ENCODE results near the gene ARHGAP26.

Gene ARHGAP26

DNA sequence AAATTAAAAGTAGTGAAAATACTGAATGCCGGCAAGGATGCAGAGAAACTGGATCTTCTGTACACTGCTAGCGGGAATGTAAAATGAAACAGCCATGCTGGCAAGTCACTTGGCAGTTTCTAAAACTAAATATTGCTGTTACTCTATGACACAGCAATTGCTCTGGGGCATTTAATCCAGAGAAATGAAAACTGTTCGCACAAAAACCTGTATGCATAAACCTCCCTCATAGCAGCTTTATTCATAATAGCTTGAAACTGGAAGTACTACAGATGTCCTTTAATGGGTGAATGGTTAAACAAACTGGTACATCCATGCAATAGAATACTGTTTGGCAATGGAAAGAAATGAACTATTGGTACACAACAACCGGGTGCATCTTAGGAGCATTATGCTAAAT, 167.2 kb downstream of the ARHGAP26 start:
- H3K4me3 ChIP-seq (ENCODE audit: low read length): no peak overlapping the region
- H3K4me1 ChIP-seq (ENCODE audit: control insufficient read depth, insufficient read depth, low read length): no peaks in the 10 kb centered on the region
- H3K9me3 ChIP-seq (replicated peaks; ENCODE audit: low read length): no peaks in the 10 kb centered on the region
- no peak overlapping the region for H3K9ac ChIP-seq (ENCODE audit: low read depth, low read length)
- no peaks in the 10 kb centered on the region for H3K27me3 ChIP-seq (ENCODE audit: control insufficient read depth, insufficient read depth, low read length)
- no peaks in the 10 kb centered on the region for H3K36me3 ChIP-seq (ENCODE audit: insufficient read depth, low read length)
- H3K4me2 ChIP-seq (ENCODE audit: low read length): no peak overlapping the region

GRCh38 chr5:142938266-142938880, 168.2 kb downstream of the ARHGAP26 start:
- H3K9me3 ChIP-seq (replicated peaks; ENCODE audit: low read length): no peaks in the 10 kb centered on the region
- H3K36me3 ChIP-seq (ENCODE audit: insufficient read depth, low read length): no peaks in the 10 kb centered on the region

GRCh38 chr5:142939006-142939405, 168.8 kb downstream of the ARHGAP26 start:
- H3K27me3 ChIP-seq (ENCODE audit: control insufficient read depth, insufficient read depth, low read length): no peaks in the 10 kb centered on the region
- H3K36me3 ChIP-seq (ENCODE audit: insufficient read depth, low read length): no peaks in the 10 kb centered on the region
- no peaks in the 10 kb centered on the region for H3K9me3 ChIP-seq (replicated peaks; ENCODE audit: low read length)
- no peak overlapping the region for H3K4me3 ChIP-seq (ENCODE audit: low read length)
- H3K9ac ChIP-seq (ENCODE audit: low read depth, low read length): no peak overlapping the region
- H3K4me1 ChIP-seq (ENCODE audit: control insufficient read depth, insufficient read depth, low read length): peaks cover 3% of the 10 kb centered on the region
- no peak overlapping the region for H3K4me2 ChIP-seq (ENCODE audit: low read length)

More at GRCh38 chr5:142938266-142938880, 168.2 kb downstream of the ARHGAP26 start:
- Histone ChIP-seq H3K9ac (ENCODE audit: low read depth, low read length) (no peak overlapping the region), H3K4me3 (ENCODE audit: low read length) (no peak overlapping the region), H3K27me3 (ENCODE audit: control insufficient read depth, insufficient read depth, low read length) (no peaks in the 10 kb centered on the region), H3K4me2 (ENCODE audit: low read length) (no peak overlapping the region), H3K4me1 (ENCODE audit: control insufficient read depth, insufficient read depth, low read length) (no peaks in the 10 kb centered on the region)

DNA sequence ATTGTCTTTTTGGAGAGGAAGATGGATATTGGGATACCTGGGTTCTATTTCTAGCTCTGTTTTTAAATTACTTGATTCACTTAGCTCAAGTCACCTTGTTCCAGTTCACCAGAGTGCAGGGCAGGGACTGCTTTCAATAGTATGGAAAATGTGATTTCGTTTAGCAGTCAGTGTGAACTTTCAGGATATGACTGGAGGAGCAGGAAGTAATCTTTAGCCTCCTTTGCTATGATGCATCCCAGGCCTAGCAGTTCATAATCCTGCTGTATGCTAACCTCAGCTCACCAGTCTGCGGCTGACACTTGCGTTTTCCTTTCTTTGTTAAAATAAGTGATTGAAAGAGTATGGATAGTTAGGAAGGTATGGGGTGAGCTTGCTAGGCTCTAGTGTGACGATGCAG, 169.7 kb downstream of the ARHGAP26 start:
- Histone ChIP-seq H3K4me2 (ENCODE audit: low read length) (no peak overlapping the region), H3K27me3 (ENCODE audit: control insufficient read depth, insufficient read depth, low read length) (no peaks in the 10 kb centered on the region), H3K4me3 (ENCODE audit: low read length) (no peak overlapping the region), H3K4me1 (ENCODE audit: control insufficient read depth, insufficient read depth, low read length) (peaks cover 9% of the 10 kb centered on the region), H3K9me3 (replicated peaks; ENCODE audit: low read length) (no peaks in the 10 kb centered on the region), H3K9ac (ENCODE audit: low read depth, low read length) (no peak overlapping the region), H3K36me3 (ENCODE audit: insufficient read depth, low read length) (no peaks in the 10 kb centered on the region)

DNA sequence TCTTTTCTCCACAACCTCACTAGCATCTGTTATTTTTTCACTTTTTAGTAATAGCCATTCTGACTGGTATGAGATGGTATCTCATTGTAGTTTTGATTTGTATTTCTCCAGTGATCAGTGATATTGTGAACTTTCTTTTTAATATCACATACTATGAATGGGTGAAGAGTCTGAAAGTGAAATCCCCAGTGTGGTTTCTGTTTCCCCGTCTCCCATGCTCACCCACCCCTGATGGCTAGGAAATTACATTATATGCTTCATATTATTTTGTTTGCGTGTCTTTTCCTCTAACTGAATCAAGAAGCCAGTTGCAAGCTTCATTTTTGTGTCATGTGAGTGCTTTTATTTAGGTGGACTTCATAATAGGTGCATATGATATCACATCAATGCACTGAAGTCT, 171.1 kb downstream of the ARHGAP26 start:
- Histone ChIP-seq H3K27me3 (ENCODE audit: control insufficient read depth, insufficient read depth, low read length) (no peaks in the 10 kb centered on the region), H3K4me1 (ENCODE audit: control insufficient read depth, insufficient read depth, low read length) (peaks cover 9% of the 10 kb centered on the region), H3K9me3 (replicated peaks; ENCODE audit: low read length) (no peaks in the 10 kb centered on the region), H3K4me3 (ENCODE audit: low read length) (no peak overlapping the region), H3K9ac (ENCODE audit: low read depth, low read length) (no peak overlapping the region), H3K4me2 (ENCODE audit: low read length) (no peak overlapping the region), H3K36me3 (ENCODE audit: insufficient read depth, low read length) (no peaks in the 10 kb centered on the region)

DNA sequence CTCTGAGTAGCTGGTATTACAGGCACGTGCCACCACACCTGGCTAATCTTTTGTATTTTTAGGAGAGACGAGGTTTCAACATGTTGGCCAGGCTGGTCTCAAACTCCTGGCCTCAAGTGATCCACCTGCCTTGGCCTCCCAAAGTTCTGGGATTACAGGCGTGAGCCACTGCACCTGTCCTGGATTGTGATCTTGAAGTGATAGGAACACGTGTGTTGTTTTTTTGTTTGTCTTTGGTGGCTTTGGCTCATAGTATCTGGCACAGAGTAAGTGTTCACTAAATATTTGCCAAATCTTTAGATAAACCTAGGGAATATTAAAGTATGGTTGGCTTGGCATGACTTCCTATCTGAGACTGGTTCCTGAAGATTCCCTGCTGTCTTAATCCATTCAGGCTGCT, 172.7 kb downstream of the ARHGAP26 start:
- Histone ChIP-seq H3K9ac (ENCODE audit: low read depth, low read length) (no peak overlapping the region), H3K4me1 (ENCODE audit: control insufficient read depth, insufficient read depth, low read length) (peaks cover 9% of the 10 kb centered on the region), H3K4me2 (ENCODE audit: low read length) (no peak overlapping the region), H3K27me3 (ENCODE audit: control insufficient read depth, insufficient read depth, low read length) (no peaks in the 10 kb centered on the region), H3K36me3 (ENCODE audit: insufficient read depth, low read length) (no peaks in the 10 kb centered on the region), H3K9me3 (replicated peaks; ENCODE audit: low read length) (no peaks in the 10 kb centered on the region), H3K4me3 (ENCODE audit: low read length) (no peak overlapping the region)

- H3K9me3 ChIP-seq (replicated peaks; ENCODE audit: low read length): no peaks in the 10 kb centered on the region
- H3K4me1 ChIP-seq (ENCODE audit: control insufficient read depth, insufficient read depth, low read length): peaks cover 9% of the 10 kb centered on the region
- H3K27me3 ChIP-seq (ENCODE audit: control insufficient read depth, insufficient read depth, low read length): no peaks in the 10 kb centered on the region
- H3K4me2 ChIP-seq (ENCODE audit: low read length): no peak overlapping the region
- H3K9ac ChIP-seq (ENCODE audit: low read depth, low read length): no peak overlapping the region
- no peaks in the 10 kb centered on the region for H3K36me3 ChIP-seq (ENCODE audit: insufficient read depth, low read length)
- H3K4me3 ChIP-seq (ENCODE audit: low read length): no peak overlapping the region
Measured at GRCh38 chr5:142944140-142944539, 174.0 kb downstream of the ARHGAP26 start.

DNA sequence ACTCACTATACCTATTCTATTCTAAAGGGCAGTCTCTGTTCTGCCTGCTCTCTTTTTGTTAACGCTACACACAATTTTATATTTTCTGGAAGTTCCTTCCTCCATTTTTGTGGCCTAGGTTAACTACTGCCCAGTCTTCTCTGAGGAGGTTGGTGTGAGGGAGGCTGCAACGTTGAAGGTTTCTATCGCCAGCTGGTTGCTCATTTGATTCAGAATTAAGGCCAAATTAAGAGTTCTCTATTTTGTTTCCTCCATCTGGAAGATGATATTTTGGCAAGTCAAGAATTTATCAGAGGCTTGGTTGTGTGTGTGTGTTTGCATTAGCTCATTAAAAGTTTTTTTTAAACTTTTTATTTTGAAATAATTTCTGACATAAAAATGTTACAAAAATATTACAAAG, 175.1 kb downstream of the ARHGAP26 start:
- no peak overlapping the region for H3K4me2 ChIP-seq (ENCODE audit: low read length)
- H3K4me1 ChIP-seq (ENCODE audit: control insufficient read depth, insufficient read depth, low read length): peaks cover 9% of the 10 kb centered on the region
- no peaks in the 10 kb centered on the region for H3K27me3 ChIP-seq (ENCODE audit: control insufficient read depth, insufficient read depth, low read length)
- no peaks in the 10 kb centered on the region for H3K9me3 ChIP-seq (replicated peaks; ENCODE audit: low read length)
- no peaks in the 10 kb centered on the region for H3K36me3 ChIP-seq (ENCODE audit: insufficient read depth, low read length)
- no peak overlapping the region for H3K9ac ChIP-seq (ENCODE audit: low read depth, low read length)
- no peak overlapping the region for H3K4me3 ChIP-seq (ENCODE audit: low read length)

DNA sequence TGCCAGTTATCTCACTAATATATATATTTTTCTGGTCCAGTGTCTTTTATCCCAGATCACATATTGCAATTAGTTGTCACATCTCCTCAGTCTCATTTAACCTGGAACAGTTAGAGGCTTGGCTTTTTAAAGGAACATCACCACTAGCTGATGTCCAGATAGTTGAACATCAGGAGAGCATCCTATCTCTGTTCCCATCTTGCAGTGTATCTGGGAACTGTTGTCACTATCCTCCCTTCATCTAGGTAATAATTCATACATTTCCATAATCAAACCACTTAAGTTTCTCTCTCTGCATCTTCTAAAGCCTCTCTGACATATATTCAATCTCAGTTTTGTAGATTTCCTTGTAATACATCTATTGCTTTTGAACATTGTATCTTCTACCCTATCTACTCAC, 175.7 kb downstream of the ARHGAP26 start:
- Histone ChIP-seq H3K9me3 (replicated peaks; ENCODE audit: low read length) (no peaks in the 10 kb centered on the region), H3K27me3 (ENCODE audit: control insufficient read depth, insufficient read depth, low read length) (no peaks in the 10 kb centered on the region), H3K4me1 (ENCODE audit: control insufficient read depth, insufficient read depth, low read length) (peaks cover 9% of the 10 kb centered on the region), H3K36me3 (ENCODE audit: insufficient read depth, low read length) (no peaks in the 10 kb centered on the region), H3K9ac (ENCODE audit: low read depth, low read length) (no peak overlapping the region), H3K4me2 (ENCODE audit: low read length) (no peak overlapping the region), H3K4me3 (ENCODE audit: low read length) (no peak overlapping the region)

DNA sequence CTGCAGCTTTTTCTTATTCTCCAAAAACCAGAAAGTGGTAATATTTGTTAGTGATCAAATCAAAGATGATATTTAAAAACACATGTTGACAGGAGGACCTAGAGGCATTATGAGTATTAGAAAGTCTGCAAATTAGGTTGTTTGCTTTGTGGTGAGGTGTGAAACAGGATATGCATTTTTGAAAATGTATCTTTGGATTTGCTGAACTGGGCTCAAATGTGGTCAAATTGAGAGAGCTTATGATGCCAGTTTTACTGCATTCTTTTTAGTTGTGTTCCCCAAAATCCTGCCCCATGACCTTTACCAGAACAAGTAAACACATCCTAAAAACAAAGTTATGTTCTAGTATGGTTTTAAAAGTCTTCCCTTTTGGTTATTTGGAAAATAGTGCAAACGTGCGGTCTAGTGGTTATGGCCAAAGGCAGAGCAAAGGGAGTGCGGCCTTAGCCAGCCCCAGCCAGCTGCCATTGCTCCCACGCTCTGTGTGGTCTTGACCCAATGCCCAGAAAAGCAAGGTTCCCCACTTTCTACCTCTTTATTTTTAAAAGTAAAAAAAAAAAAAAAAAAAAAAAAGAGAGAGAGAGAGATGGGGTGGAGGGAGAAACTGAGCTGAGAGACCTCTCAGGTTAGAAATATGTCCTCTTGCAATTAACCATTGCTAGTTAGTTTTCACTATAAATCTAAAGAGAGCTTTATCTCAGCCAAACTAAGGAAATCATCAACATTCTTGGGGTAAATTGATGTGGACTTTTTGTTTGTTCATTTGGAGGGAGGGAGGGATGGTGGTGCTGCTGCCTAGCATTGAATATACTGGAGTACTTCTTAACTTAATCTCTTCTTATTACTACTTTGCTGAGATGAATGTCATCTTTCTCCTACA, 176.6 kb downstream of the ARHGAP26 start:
- Histone ChIP-seq H3K4me1 (ENCODE audit: control insufficient read depth, insufficient read depth, low read length) (peaks cover 9% of the 10 kb centered on the region), H3K27me3 (ENCODE audit: control insufficient read depth, insufficient read depth, low read length) (no peaks in the 10 kb centered on the region), H3K36me3 (ENCODE audit: insufficient read depth, low read length) (no peaks in the 10 kb centered on the region), H3K9me3 (replicated peaks; ENCODE audit: low read length) (no peaks in the 10 kb centered on the region), H3K9ac (ENCODE audit: low read depth, low read length) (no peak overlapping the region), H3K4me3 (ENCODE audit: low read length) (no peak overlapping the region), H3K4me2 (ENCODE audit: low read length) (no peak overlapping the region)

DNA sequence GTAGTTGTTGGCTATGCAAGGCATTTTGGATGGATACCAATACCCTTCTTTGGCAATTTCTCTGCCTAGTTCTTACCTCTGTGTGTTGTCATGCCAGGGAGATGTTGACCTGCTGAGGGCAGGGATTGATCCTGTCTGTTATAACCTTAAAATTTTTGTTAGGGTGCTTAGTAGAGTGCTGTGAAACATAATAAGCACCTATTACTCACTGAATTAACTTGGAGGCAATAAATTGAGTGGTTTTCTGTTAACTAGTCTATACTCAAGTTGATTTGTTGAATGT, 177.2 kb downstream of the ARHGAP26 start:
- Histone ChIP-seq H3K36me3 (ENCODE audit: insufficient read depth, low read length) (no peaks in the 10 kb centered on the region), H3K4me2 (ENCODE audit: low read length) (no peak overlapping the region), H3K9me3 (replicated peaks; ENCODE audit: low read length) (no peaks in the 10 kb centered on the region), H3K27me3 (ENCODE audit: control insufficient read depth, insufficient read depth, low read length) (no peaks in the 10 kb centered on the region), H3K9ac (ENCODE audit: low read depth, low read length) (no peak overlapping the region), H3K4me1 (ENCODE audit: control insufficient read depth, insufficient read depth, low read length) (peaks cover 9% of the 10 kb centered on the region), H3K4me3 (ENCODE audit: low read length) (no peak overlapping the region)

DNA sequence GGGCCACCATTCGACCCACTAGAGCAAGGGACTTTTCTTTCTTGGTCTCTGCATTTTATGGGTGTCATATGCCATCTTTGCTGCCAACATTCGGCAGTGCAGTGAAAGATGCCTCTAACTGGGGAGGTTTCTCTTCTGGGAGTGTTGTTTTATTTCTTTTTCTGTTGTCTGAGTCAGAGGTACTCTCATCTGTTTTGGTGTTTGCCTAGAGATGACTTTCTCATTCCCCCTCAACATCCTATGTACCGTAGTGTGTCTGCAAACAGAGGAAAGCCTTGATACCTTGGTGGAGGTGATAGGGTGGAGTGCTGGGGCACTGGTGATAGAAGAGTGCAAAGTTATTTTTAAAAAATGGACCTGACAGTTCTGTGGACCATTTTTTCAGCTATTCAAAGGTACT, 182.1 kb downstream of the ARHGAP26 start:
- H3K4me2 ChIP-seq (ENCODE audit: low read length): no peak overlapping the region
- no peaks in the 10 kb centered on the region for H3K4me1 ChIP-seq (ENCODE audit: control insufficient read depth, insufficient read depth, low read length)
- H3K27me3 ChIP-seq (ENCODE audit: control insufficient read depth, insufficient read depth, low read length): no peaks in the 10 kb centered on the region
- H3K9me3 ChIP-seq (replicated peaks; ENCODE audit: low read length): no peaks in the 10 kb centered on the region
- no peak overlapping the region for H3K9ac ChIP-seq (ENCODE audit: low read depth, low read length)
- H3K4me3 ChIP-seq (ENCODE audit: low read length): no peak overlapping the region
- no peaks in the 10 kb centered on the region for H3K36me3 ChIP-seq (ENCODE audit: insufficient read depth, low read length)
